Endodermal cell (in vitro differentiated cells): ENCODE measurements around the gene NTRK1. TPM values are rescaled to one million over a fixed set of nuclear protein-coding genes. Genes with fewer than 3 reads are reported as not detected.

Experiments
- DNase-seq: peaks from one replicate; pipeline ENCODE4 v3.0.0-alpha.2; 2017
- H3K27ac ChIP-seq: 2 replicates; pipeline ENCODE4 v1.5.1; 2013; ENCODE audit warnings: mild to moderate bottlenecking, low read depth, low read length, moderate library complexity
- H3K27me3 ChIP-seq: 2 replicates; pipeline ENCODE4 v1.6.1; 2013; ENCODE audit warnings: mild to moderate bottlenecking, low read length, moderate library complexity; ENCODE audit not compliant: insufficient read depth, control insufficient read depth, poor library complexity, severe bottlenecking
- H3K36me3 ChIP-seq: 2 replicates; pipeline ENCODE4 v1.7.0; 2013; ENCODE audit warnings: mild to moderate bottlenecking, low read length, moderate library complexity; ENCODE audit not compliant: control insufficient read depth, insufficient read depth
- H3K4me1 ChIP-seq: one replicate; pipeline ENCODE4 v1.7.0; 2013; ENCODE audit warnings: low read length; ENCODE audit not compliant: control insufficient read depth, insufficient read depth
- H3K4me3 ChIP-seq: 2 replicates; pipeline ENCODE4 v1.5.1; 2013; ENCODE audit warnings: mild to moderate bottlenecking, low read length, moderate library complexity
- H3K9ac ChIP-seq: 2 replicates; pipeline ENCODE4 v1.6.1; 2013; ENCODE audit warnings: mild to moderate bottlenecking, low read length, moderate library complexity; ENCODE audit not compliant: poor library complexity, severe bottlenecking; ENCODE audit errors: extremely low read depth
- H3K9me3 ChIP-seq: 2 replicates; pipeline ENCODE4 v1.6.1; 2013; ENCODE audit warnings: mild to moderate bottlenecking, low read length, moderate library complexity; ENCODE audit not compliant: control insufficient read depth
- H3K27ac Mint-ChIP-seq: 2 replicates; pipeline ENCODE4 v1.8.0; 2020; ENCODE audit warnings: mixed read lengths
- H3K27me3 Mint-ChIP-seq: 2 replicates; pipeline ENCODE4 v1.8.0; 2021; ENCODE audit warnings: mild to moderate bottlenecking, mixed read lengths; ENCODE audit not compliant: insufficient read depth
- H3K36me3 Mint-ChIP-seq: 2 replicates; pipeline ENCODE4 v1.8.0; 2020; ENCODE audit warnings: low read depth, mixed read lengths
- H3K4me1 Mint-ChIP-seq: 2 replicates; pipeline ENCODE4 v1.8.0; 2020; ENCODE audit warnings: mixed read lengths
- H3K4me3 Mint-ChIP-seq: 2 replicates; pipeline ENCODE4 v1.8.0; 2020; ENCODE audit warnings: mild to moderate bottlenecking, moderate library complexity, mixed read lengths
- H3K9me3 Mint-ChIP-seq: 2 replicates; pipeline ENCODE4 v1.8.0; 2020; ENCODE audit warnings: mild to moderate bottlenecking, mixed read lengths
- CTCF ChIP-seq: fragments of 200-600 bp; sonication (generic); conservative IDR thresholded peaks from 2 replicates; pipeline ENCODE4 v1.5.0; 2021; ENCODE audit warnings: antibody characterized with exemption, mild to moderate bottlenecking
- WGBS, 2 experiments: methylation state at CpG; one replicate each; pipeline versions ENCODE4 v1.1.5 to v1.1.7; 2013; ENCODE audit warnings: missing lambda C conversion rate in 2 of 2, mixed read lengths in 1 of 2; ENCODE audit not compliant: insufficient coverage in 1 of 2, insufficient read length in 1 of 2; 5-methylcytosine and 5-hydroxymethylcytosine counted together
- total RNA-seq, 2 donors: library from RNA; stranded (reverse); fragmentation: NEBNext Ultra II Directional in 1 of 2; extraction: Animal tissue kit (Norgen Biotek cat#: 25700) in 1 of 2; gene quantifications; 2 replicates in 1 of 2; 3 replicates in 1 of 2; pipeline ENCODE4 v1.2.1, GENCODE V29; 2021

NTRK1 gene
- total RNA-seq, 2 donors from 2014 or later, result 0.44 to 0.82 TPM

DNA sequence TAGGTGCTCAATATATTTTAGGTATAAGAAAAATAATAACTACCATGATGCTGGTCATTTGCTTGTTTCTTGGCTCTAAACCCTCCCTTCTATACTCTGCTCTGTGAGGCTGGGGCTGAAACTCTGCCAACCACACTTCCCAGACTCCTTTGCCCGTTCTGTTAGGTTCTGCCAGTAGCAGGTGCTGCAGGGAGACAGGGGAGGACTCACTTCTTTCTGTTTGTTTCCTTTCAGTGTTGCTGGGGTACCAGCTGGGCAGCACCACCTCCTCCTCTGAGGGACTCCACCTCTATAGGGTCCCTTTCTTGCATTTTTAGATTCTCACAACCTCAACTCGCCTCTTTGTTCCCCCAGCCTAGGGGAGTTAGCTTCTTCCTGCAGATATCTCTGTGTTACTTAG is 27.1 kb upstream of the NTRK1 start:
- H3K4me3 Mint-ChIP-seq, result no peak overlapping the region
- DNase-seq, result no peak
- no peaks in the 10 kb centered on the region for H3K9me3 Mint-ChIP-seq
- no peak for TF ChIP-seq CTCF
- no peak overlapping the region for H3K9ac ChIP-seq
- no peaks in the 10 kb centered on the region for H3K4me1 ChIP-seq
- H3K4me3 ChIP-seq, result no peak overlapping the region
- H3K4me1 Mint-ChIP-seq, result no peaks in the 10 kb centered on the region
- H3K27me3 Mint-ChIP-seq, result peaks cover 70% of the 10 kb centered on the region
- H3K27ac Mint-ChIP-seq, result no peak overlapping the region
- no peak overlapping the region for H3K27ac ChIP-seq
- 71 to 82% methylated on average over 1 to 2 of the region's 2 CpGs for WGBS, 2 experiments
- no peaks in the 10 kb centered on the region for H3K36me3 Mint-ChIP-seq
- peaks cover 67% of the 10 kb centered on the region for H3K27me3 ChIP-seq
- no peaks in the 10 kb centered on the region for H3K36me3 ChIP-seq
- no peaks in the 10 kb centered on the region for H3K9me3 ChIP-seq

DNA sequence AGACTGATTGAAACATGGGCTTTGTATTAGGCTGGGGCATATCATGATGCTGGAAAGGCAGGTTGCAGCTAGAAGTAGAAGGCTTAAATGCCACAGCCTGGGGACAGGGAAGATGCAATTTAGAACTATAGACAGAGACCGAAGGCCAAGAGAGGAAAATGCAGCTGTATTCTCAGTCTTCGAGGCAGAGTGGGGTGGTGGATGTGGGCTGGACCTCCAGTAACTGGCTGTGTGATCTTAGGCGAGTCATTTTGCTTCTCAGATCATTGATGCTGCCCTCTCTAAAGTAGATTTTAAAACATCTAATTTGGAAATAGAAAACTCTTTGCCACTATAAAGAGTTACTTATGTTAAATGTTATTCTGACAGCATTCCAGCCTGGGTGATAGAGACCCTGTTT is 26.3 kb upstream of the NTRK1 start:
- Histone ChIP-seq H3K4me1 (no peaks in the 10 kb centered on the region), H3K36me3 (no peaks in the 10 kb centered on the region), H3K9me3 (no peaks in the 10 kb centered on the region), H3K9ac (no peak overlapping the region), H3K27ac (no peak overlapping the region), H3K27me3 (peaks cover 69% of the 10 kb centered on the region), H3K4me3 (no peak overlapping the region)
- TF ChIP-seq CTCF, result no peak
- Mint-ChIP-seq H3K9me3 (no peaks in the 10 kb centered on the region), H3K36me3 (no peaks in the 10 kb centered on the region), H3K27me3 (peaks cover 73% of the 10 kb centered on the region), H3K4me3 (no peak overlapping the region), H3K4me1 (no peaks in the 10 kb centered on the region), H3K27ac (no peak overlapping the region)
- WGBS, 2 experiments, result 90 to 100% methylated on average over 2 to 3 of the region's 3 CpGs
- DNase-seq, result no peak

- Mint-ChIP-seq H3K27ac (no peak overlapping the region), H3K9me3 (no peaks in the 10 kb centered on the region), H3K36me3 (no peaks in the 10 kb centered on the region), H3K27me3 (peaks cover 83% of the 10 kb centered on the region), H3K4me1 (no peaks in the 10 kb centered on the region), H3K4me3 (no peak overlapping the region)
- no peak overlapping the region for H3K27ac ChIP-seq
- DNase-seq, result no peak
- H3K9ac ChIP-seq, result no peak overlapping the region
- H3K36me3 ChIP-seq, result no peaks in the 10 kb centered on the region
- peaks cover 64% of the 10 kb centered on the region for H3K27me3 ChIP-seq
- TF ChIP-seq CTCF, result no peak
- no peaks in the 10 kb centered on the region for H3K4me1 ChIP-seq
- H3K4me3 ChIP-seq, result no peak overlapping the region
- no peaks in the 10 kb centered on the region for H3K9me3 ChIP-seq
- WGBS, 2 experiments, result 55 to 77% methylated on average over 2 to 5 of the region's 5 CpGs
Observed at GRCh38 chr1:156836041-156836654, 24.5 kb upstream of the NTRK1 start.
